Measurements from ENCODE around the gene TSPAN10.

- TF ChIP-seq POLR2AphosphoS5 (IDR thresholded peaks at IDR 0.05): no peak
- no peak for TF ChIP-seq CTCF (IDR thresholded peaks at IDR 0.05)
- no peak for TF ChIP-seq POLR2A (IDR thresholded peaks at IDR 0.05)
- no peak for TF ChIP-seq EP300 (IDR thresholded peaks at IDR 0.05)
These were observed 27.3 kb upstream of the TSPAN10 start for GRCh38 chr17:81609541-81610311.
